OCI-M2 (cell line): ENCODE measurements around the gene ARVCF.

Experiments used
- DNase-seq: peaks from one replicate; lab custom pipeline; 2025; ENCODE audit not compliant: unreplicated experiment; lab: John Stamatoyannopoulos, UW

ARVCF gene

GRCh38 chr22:20031732-20032406 is 15.2 kb upstream of the ARVCF start:
- no peak for DNase-seq

GRCh38 chr22:20029550-20030225 is 13.1 kb upstream of the ARVCF start:
- no peak for DNase-seq

- DNase-seq = no peak
Observed at GRCh38 chr22:20028855-20029549, 12.4 kb upstream of the ARVCF start.

GRCh38 chr22:20027966-20028854 is 11.6 kb upstream of the ARVCF start:
- DNase-seq = no peak

GRCh38 chr22:20026996-20027601 is 10.5 kb upstream of the ARVCF start:
- DNase-seq = no peak

- DNase-seq = no peak
Observed at GRCh38 chr22:20026204-20026908, 9.7 kb upstream of the ARVCF start.

- DNase-seq = no peak
Observed at GRCh38 chr22:20025401-20026203, 9.0 kb upstream of the ARVCF start.

- no peak for DNase-seq
Observed at GRCh38 chr22:20024650-20025397, 8.2 kb upstream of the ARVCF start.

GRCh38 chr22:20024225-20024624 is 7.6 kb upstream of the ARVCF start:
- DNase-seq = no peak

- DNase-seq = no peak
Observed at GRCh38 chr22:20022978-20023613, 6.5 kb upstream of the ARVCF start.

GRCh38 chr22:20022231-20022977 is 5.8 kb upstream of the ARVCF start:
- no peak for DNase-seq

GRCh38 chr22:20021196-20022181 is 4.9 kb upstream of the ARVCF start:
- DNase-seq = no peak

- DNase-seq = peak; percentile 14
Observed at GRCh38 chr22:20020533-20021195, 4.0 kb upstream of the ARVCF start, which contains the start of gene TANGO2. Gene TANGO2 (plus strand): TSS chr22:20021110. CDS start chr22:20036799, 15,689 bp downstream.

GRCh38 chr22:20019661-20020532 is 3.3 kb upstream of the ARVCF start:
- no peak for DNase-seq

GRCh38 chr22:20018001-20018400 is 1.4 kb upstream of the ARVCF start:
- no peak for DNase-seq
